Neuronal stem cell (in vitro differentiated cells): ENCODE measurements around the gene CHD8.
"Not testable (repeated sequence)": the region's sequence is repeated elsewhere in the genome, so short reads cannot be mapped to it uniquely, and the experiment has no call there.

ENCODE experiments used
- DNase-seq: peaks from one replicate; pipeline ENCODE4 v3.0.0-alpha.2; 2013; ENCODE audit warnings: low spot score
- H2AFZ ChIP-seq: one replicate; pipeline ENCODE4 v1.6.1; 2013; ENCODE audit warnings: mild to moderate bottlenecking, low read length, inconsistent platforms
- H2AK5ac ChIP-seq: 2 replicates; pipeline ENCODE4 v1.6.1; 2013; ENCODE audit warnings: low read depth, mild to moderate bottlenecking, inconsistent platforms, low read length, moderate library complexity, mixed read lengths
- H2BK120ac ChIP-seq: 2 replicates; pipeline ENCODE4 v1.6.1; 2013; ENCODE audit warnings: low read depth, mild to moderate bottlenecking, inconsistent platforms, low read length, moderate library complexity, mixed read lengths
- H2BK12ac ChIP-seq: one replicate; pipeline ENCODE4 v1.6.1; 2013; ENCODE audit warnings: low read length, inconsistent platforms
- H2BK15ac ChIP-seq: 2 replicates; pipeline ENCODE4 v1.6.1; 2013; ENCODE audit warnings: mild to moderate bottlenecking, low read length, inconsistent platforms, mixed read lengths
- H2BK5ac ChIP-seq: one replicate; pipeline ENCODE4 v1.6.1; 2013; ENCODE audit warnings: inconsistent platforms, mild to moderate bottlenecking, low read length, moderate library complexity
- H3K14ac ChIP-seq: one replicate; pipeline ENCODE4 v1.6.1; 2013; ENCODE audit warnings: low read length, inconsistent platforms
- H3K18ac ChIP-seq: 2 replicates; pipeline ENCODE4 v1.6.1; 2013; ENCODE audit warnings: low read length, inconsistent platforms
- H3K23ac ChIP-seq: 2 replicates; pipeline ENCODE4 v1.6.1; 2013; ENCODE audit warnings: low read depth, mild to moderate bottlenecking, mixed read lengths, low read length, inconsistent platforms; ENCODE audit not compliant: poor library complexity
- H3K27ac ChIP-seq: replicated peaks from 3 replicates; pipeline ENCODE4 v1.5.1; 2013; ENCODE audit warnings: low read length, inconsistent platforms
- H3K27me3 ChIP-seq, 3 experiments: 2 replicates each; pipeline ENCODE4 v1.6.1; 2013; ENCODE audit warnings: low read length in 3 of 3, mild to moderate bottlenecking in 2 of 3, inconsistent platforms in 1 of 3, low read depth in 1 of 3, mixed read lengths in 1 of 3, moderate library complexity in 1 of 3; ENCODE audit not compliant: control insufficient read depth in 3 of 3, insufficient read depth in 3 of 3
- H3K36me3 ChIP-seq, 2 donors: replicated peaks in 1 of 2; 2 replicates each; pipeline ENCODE4 v1.6.1; 2013; ENCODE audit warnings: low read length in 2 of 2; ENCODE audit not compliant: control insufficient read depth in 2 of 2, insufficient read depth in 2 of 2
- H3K4ac ChIP-seq: 2 replicates; pipeline ENCODE4 v1.6.1; 2013; ENCODE audit warnings: inconsistent platforms, mild to moderate bottlenecking, low read length, moderate library complexity
- H3K4me1 ChIP-seq, 2 donors: 1 replicate in 1 of 2; 2 replicates in 1 of 2; pipeline ENCODE4 v1.6.1; 2013; ENCODE audit warnings: low read length in 2 of 2, low read depth in 1 of 2; ENCODE audit not compliant: control insufficient read depth in 2 of 2, insufficient read depth in 1 of 2
- H3K4me2 ChIP-seq: one replicate; pipeline ENCODE4 v1.6.1; 2013; ENCODE audit warnings: mild to moderate bottlenecking, low read length, inconsistent platforms; ENCODE audit not compliant: insufficient read depth, poor library complexity, severe bottlenecking
- H3K4me3 ChIP-seq, 2 donors: 2 replicates each; pipeline ENCODE4 v1.5.1; 2013; ENCODE audit warnings: low read length in 2 of 2, mild to moderate bottlenecking in 2 of 2, inconsistent platforms in 1 of 2, moderate library complexity in 1 of 2
- H3K79me1 ChIP-seq: one replicate; pipeline ENCODE4 v1.6.1; 2013; ENCODE audit warnings: low read depth, mild to moderate bottlenecking, inconsistent platforms, low read length, moderate library complexity
- H3K9ac ChIP-seq: one replicate; pipeline ENCODE4 v1.6.1; 2013; ENCODE audit warnings: mild to moderate bottlenecking, low read depth, low read length, inconsistent platforms; ENCODE audit not compliant: poor library complexity
- H3K9me3 ChIP-seq, 2 donors: replicated peaks in 1 of 2; 2 replicates each; pipeline versions ENCODE3 to v1.6.1; 2013; ENCODE audit warnings: low read length in 2 of 2, mild to moderate bottlenecking in 2 of 2, inconsistent platforms in 1 of 2, low read depth in 1 of 2, mixed read lengths in 1 of 2, moderate library complexity in 1 of 2; ENCODE audit not compliant: control insufficient read depth in 2 of 2, insufficient read depth in 1 of 2
- H4K8ac ChIP-seq: one replicate; pipeline ENCODE4 v1.6.1; 2013; ENCODE audit warnings: low read depth, mild to moderate bottlenecking, inconsistent platforms, low read length, moderate library complexity
- H4K91ac ChIP-seq: one replicate; pipeline ENCODE4 v1.6.1; 2013; ENCODE audit warnings: low read length, low read depth, mild to moderate bottlenecking, inconsistent platforms; ENCODE audit not compliant: poor library complexity
- WGBS, 2 donors: extraction: QIAGEN DNeasy Blood & Tissue Kit; methylation state at CpG; one replicate each; pipeline ENCODE4 v1.1.7; 2013; ENCODE audit warnings: missing lambda C conversion rate in 2 of 2, mixed read lengths in 1 of 2; ENCODE audit not compliant: insufficient read length in 2 of 2, insufficient replicate concordance in 1 of 2; ENCODE audit errors: extremely low coverage in 2 of 2; 5-methylcytosine and 5-hydroxymethylcytosine counted together

Gene CHD8

GRCh38 chr14:21455592-21455911 is 371 bp downstream of the CHD8 start:
- H2BK5ac ChIP-seq: no peak overlapping the region
- no CpG with 5 or more reads among the region's 17 CpGs for WGBS, 2 donors
- H3K79me1 ChIP-seq: no peaks in the 10 kb centered on the region
- peak overlapping the region; percentile 87 for H3K18ac ChIP-seq
- H3K4me1 ChIP-seq: peaks cover 2 to 4% of the 10 kb centered on the region in 2 donors
- no peaks in the 10 kb centered on the region for H3K27me3 ChIP-seq
- peak overlapping the region; percentile 30 for H4K91ac ChIP-seq
- peak overlapping the region; percentile 73 to 95 for H3K4me3 ChIP-seq
- H2BK15ac ChIP-seq: no peak overlapping the region
- DNase-seq: no peak
- H3K9me3 ChIP-seq: no peaks in the 10 kb centered on the region
- peak overlapping the region; percentile 85 for H3K9ac ChIP-seq
- H3K4ac ChIP-seq: no peak overlapping the region
- H2BK12ac ChIP-seq: no peak overlapping the region
- H3K23ac ChIP-seq: peak overlapping the region; percentile 91
- H2AFZ ChIP-seq: peak overlapping the region; percentile 79
- peak overlapping the region; percentile 79 for H3K27ac ChIP-seq
- no peak overlapping the region for H4K8ac ChIP-seq
- no peak overlapping the region for H2BK120ac ChIP-seq
- peak overlapping the region; percentile 59 for H3K4me2 ChIP-seq
- peak overlapping the region; percentile 94 for H2AK5ac ChIP-seq
- H3K14ac ChIP-seq: no peak overlapping the region
- H3K36me3 ChIP-seq: peaks cover 5 to 47% of the 10 kb centered on the region in 2 donors

GRCh38 chr14:21454843-21455544 is 929 bp downstream of the CHD8 start:
- no CpG with 5 or more reads among the region's 15 CpGs for WGBS, 2 donors

GRCh38 chr14:21449899-21450216 is 6.1 kb downstream of the CHD8 start:
- peaks cover 1 to 4% of the 10 kb centered on the region in 2 donors for H3K4me1 ChIP-seq
- H2BK120ac ChIP-seq: no peak overlapping the region
- no peak overlapping the region for H3K27ac ChIP-seq
- H3K4me2 ChIP-seq: no peak overlapping the region
- H2BK5ac ChIP-seq: no peak overlapping the region
- H3K79me1 ChIP-seq: peaks cover 5% of the 10 kb centered on the region
- H3K27me3 ChIP-seq: no peaks in the 10 kb centered on the region
- H3K4ac ChIP-seq: no peak overlapping the region
- H3K23ac ChIP-seq: no peak overlapping the region
- H2BK12ac ChIP-seq: no peak overlapping the region
- no peak overlapping the region for H4K91ac ChIP-seq
- H3K9ac ChIP-seq: no peak overlapping the region
- no peak overlapping the region for H2AFZ ChIP-seq
- H3K36me3 ChIP-seq: peaks cover 3 to 67% of the 10 kb centered on the region in 2 donors
- H2BK15ac ChIP-seq: no peak overlapping the region
- H3K4me3 ChIP-seq: no peak overlapping the region
- no peaks in the 10 kb centered on the region for H3K9me3 ChIP-seq
- no peak overlapping the region for H4K8ac ChIP-seq
- H2AK5ac ChIP-seq: no peak overlapping the region
- no peak for DNase-seq
- H3K18ac ChIP-seq: no peak overlapping the region
- H3K14ac ChIP-seq: no peak overlapping the region
- WGBS, 2 donors: no CpG with 5 or more reads among the region's 1 CpG

More at GRCh38 chr14:21454843-21455544, 929 bp downstream of the CHD8 start:
- Histone ChIP-seq H3K9me3 (no peaks in the 10 kb centered on the region), H3K27me3 (no peaks in the 10 kb centered on the region), H3K18ac (no peak overlapping the region), H4K8ac (no peak overlapping the region), H2AFZ (no peak overlapping the region), H3K9ac (no peak overlapping the region), H2BK120ac (no peak overlapping the region), H3K79me1 (no peaks in the 10 kb centered on the region), H3K4me2 (peak overlapping the region; percentile 71), H3K4me1 (peaks cover 2 to 4% of the 10 kb centered on the region in 2 donors), H3K4ac (no peak overlapping the region), H3K14ac (no peak overlapping the region), H4K91ac (no peak overlapping the region), H2BK15ac (no peak overlapping the region), H3K23ac (no peak overlapping the region), H2BK5ac (no peak overlapping the region), H3K4me3 (peak overlapping the region; percentile 73 to 95), H2AK5ac (no peak overlapping the region), H3K36me3 (peaks cover 5 to 49% of the 10 kb centered on the region in 2 donors), H3K27ac (no peak overlapping the region), H2BK12ac (no peak overlapping the region)
- DNase-seq: no peak

GRCh38 chr14:21442657-21443056 is 13.3 kb downstream of the CHD8 start:
- H3K9me3 ChIP-seq, H2AFZ ChIP-seq, H3K4ac ChIP-seq, DNase-seq, H2BK15ac ChIP-seq, H2BK12ac ChIP-seq, H3K27ac ChIP-seq, H4K91ac ChIP-seq, H3K79me1 ChIP-seq, H2BK120ac ChIP-seq, H3K18ac ChIP-seq, H3K23ac ChIP-seq, H2AK5ac ChIP-seq, H3K4me2 ChIP-seq, H3K4me1 ChIP-seq, H4K8ac ChIP-seq, H2BK5ac ChIP-seq, H3K14ac ChIP-seq, H3K9ac ChIP-seq, H3K27me3 ChIP-seq, H3K4me3 ChIP-seq: not testable (repeated sequence)
- WGBS, 2 donors: no CpG with 5 or more reads among the region's 1 CpG
- H3K36me3 ChIP-seq: peaks cover 0 to 30% of the 10 kb centered on the region in 2 donors
